HG03064 (cell line): Measurements from ENCODE around the gene MAP2K1.
"Not testable (repeated sequence)": the region's sequence is repeated elsewhere in the genome, so short reads cannot be mapped to it uniquely, and the experiment has no call there.

Source experiments
- ATAC-seq: cut with Tn5 transposase; IDR thresholded peaks from one replicate; pipeline ENCODE4 v1.9.1; 2021; ENCODE audit warnings: low read depth; ENCODE audit not compliant: unreplicated experiment

The MAP2K1 gene

DNA sequence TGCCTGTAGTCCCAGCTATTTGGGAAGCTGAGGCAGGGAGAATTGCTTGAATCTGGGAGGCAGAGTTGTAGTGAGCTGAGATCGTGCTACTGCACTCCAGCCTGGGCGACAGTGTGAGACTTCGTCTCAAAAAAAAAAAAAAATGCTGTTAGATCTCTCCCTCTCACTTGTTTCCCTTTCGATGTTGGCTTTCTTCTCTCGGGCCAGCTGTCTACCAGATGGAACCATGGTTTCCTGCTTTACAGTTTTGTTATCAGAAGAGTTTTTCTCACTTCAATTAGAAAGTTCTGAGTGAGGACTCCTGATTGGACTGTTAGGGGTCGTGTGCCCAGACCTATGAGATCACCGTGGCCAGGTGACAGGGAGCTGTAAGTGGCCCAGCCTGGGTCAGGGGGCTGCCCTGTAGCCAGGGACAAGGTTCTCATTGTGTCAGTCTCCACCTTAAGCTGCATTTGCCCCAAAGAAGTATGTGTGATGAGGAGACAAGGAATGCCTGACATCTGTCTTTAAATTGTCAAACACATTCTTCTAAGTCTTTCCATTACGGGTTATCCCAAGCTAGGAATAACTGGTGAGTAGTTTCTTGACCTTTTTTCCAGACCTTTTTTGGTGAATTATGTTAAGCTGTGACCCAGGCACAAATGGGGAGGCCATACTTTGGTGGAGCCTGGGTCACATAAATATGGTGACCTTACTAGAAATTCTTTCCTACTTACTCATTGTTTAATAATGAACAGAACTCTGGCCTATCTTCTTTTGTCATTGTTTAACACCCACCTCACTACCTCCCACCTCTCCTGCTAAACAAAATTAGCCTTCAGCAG, 85.7 kb downstream of the MAP2K1 start:
- ATAC-seq, result peak; percentile 84

DNA sequence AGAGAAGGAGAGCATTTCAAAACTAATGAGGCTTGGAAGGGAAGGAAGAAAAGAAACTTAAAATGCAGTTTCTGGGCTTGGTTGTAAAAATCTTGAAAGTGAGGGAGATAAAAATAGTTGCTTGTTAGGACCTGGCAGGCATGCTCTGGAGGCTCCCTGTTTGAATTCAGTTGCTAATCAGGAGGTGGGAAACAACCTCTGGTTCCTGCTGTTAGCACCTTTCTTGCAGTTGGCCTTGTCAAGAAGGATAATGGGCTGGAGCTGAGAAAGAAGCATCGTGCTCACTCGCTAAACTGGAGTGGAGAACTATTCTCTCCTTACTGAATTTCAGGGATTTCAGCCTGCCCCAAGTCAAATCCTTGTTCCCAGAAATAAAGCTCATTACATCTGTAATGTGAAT, 87.4 kb downstream of the MAP2K1 start:
- ATAC-seq, result no peak

DNA sequence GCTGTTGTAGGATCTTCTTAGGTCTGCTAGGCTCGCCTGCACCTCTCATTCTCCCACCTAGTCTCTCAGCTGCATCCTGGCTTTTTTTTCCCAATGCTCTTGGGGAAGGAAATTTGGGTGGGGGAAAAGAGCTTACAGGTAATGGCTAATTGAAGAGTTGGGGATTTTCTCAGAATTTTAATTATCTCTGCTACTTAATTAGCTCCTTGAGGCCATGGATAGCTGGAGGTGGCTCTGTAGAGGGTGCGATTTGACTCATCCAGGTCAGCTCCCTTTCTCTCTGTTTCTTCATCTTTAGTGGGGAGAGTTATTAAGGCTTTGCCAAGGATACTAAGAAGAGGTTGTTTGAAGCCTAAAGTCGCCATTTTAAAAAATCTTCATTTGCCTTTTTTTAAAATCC, 88.3 kb downstream of the MAP2K1 start:
- ATAC-seq, result no peak

DNA sequence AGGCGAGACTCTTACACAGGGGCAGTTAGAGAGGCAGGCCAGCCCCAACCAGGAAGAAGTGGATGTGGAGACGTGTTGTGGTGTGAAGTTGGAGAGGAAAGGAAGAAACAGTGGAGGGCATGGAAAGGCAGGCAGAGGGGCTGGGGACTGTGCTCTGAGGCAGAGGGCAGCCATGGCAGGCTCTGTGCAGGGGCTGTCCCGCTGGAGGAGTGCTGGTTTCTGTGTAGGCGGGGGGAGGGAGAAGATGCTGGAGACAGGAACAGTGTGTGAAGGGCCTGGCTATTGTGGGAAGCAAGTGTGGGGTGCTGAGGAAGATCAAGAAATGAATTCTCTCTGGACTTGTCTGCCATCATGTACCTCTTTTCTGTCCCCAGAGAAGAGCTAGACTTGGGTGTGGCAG, 89.8 kb downstream of the MAP2K1 start:
- ATAC-seq, result no peak

DNA sequence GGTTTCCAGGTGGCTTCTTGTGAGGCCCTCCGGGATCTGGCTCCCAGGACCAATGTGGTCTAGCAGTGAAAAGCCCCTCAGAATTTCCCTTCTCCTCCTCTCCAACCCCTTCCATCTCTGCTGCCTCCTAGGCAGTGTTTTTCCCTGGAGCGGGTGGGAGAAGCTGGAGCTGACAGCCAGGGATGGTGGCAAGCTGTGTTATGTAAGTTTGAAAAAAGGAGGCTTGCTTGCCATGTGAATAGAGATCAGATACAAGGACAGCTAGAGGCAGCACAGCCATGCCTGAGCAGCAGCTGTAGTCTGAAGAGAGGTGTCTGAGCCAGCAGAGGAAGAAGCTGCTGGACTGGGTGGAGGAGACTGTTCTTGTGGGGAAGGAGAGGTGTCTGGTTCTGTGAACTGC, 90.3 kb downstream of the MAP2K1 start:
- no peak for ATAC-seq

DNA sequence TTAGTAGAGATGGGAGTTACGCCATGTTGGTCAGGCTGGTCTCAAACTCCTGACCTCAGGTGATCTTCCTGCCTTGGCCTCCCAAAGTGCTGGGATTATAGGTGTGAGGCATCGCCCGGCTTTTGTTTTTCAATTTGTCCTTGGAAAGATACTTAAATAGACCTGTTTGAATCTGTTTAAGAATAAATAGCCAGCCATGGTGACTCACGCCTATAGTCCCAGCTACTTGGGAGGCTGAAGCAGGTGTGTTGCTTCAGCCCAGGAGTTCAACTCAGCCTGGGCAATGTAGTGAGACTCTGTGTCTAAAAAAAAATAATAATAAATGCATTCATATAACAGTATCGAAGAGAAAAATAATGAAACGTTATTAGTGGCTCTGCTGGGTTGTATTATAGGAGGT, 93.6 kb downstream of the MAP2K1 start:
- ATAC-seq, result no peak

DNA sequence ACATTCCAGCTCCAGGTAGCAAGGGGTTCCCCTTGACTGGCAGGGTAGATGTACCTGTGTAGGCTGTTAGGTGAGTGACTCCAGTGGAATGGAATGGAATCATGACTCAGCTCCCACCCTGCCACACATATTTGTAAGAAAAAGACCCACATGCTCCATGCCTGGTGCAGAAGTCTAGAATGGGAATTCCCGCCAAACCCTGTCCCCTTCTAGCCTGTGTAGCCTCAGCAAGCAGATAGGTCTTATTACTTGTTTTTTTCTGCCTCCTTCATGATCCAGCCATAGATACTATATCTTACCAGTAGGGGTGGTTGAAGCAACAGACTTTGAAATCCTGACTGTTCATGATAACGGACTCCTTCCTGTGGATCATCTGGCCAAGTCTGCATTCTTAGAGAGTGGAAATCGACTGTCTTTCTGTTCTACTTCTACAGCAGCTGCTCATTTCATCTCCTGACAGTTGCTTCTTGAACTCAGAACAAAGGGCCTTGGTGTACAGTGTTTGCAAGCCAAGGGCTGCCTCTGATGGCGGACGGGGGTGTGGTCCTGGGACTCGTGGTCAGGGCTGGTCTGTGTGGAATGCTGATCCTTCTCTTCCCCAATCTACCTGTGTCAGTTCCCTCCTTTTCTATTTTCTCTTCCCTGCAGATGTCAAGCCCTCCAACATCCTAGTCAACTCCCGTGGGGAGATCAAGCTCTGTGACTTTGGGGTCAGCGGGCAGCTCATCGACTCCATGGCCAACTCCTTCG, 94.6 kb downstream of the MAP2K1 start:
- ATAC-seq, result no peak

DNA sequence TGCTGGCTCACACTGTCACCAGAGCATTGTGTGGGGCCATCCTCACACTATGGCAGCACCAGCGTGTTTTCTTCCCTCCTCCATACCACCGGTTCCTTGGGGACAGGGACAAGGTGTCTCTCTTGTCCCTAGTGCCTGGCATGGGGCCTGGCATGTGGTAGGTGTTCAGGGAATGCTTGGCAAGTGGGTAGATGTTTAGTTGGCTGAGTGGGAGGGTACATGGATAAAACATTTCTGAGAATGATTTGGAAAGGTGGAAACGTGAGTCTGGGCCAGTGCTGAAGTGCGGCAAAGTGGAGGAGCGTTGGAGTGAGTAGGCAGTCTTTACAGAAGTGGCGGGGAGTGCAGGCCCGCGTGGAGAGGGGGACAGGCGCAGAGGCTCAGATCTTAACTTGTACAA, 95.8 kb downstream of the MAP2K1 start:
- ATAC-seq, result no peak

DNA sequence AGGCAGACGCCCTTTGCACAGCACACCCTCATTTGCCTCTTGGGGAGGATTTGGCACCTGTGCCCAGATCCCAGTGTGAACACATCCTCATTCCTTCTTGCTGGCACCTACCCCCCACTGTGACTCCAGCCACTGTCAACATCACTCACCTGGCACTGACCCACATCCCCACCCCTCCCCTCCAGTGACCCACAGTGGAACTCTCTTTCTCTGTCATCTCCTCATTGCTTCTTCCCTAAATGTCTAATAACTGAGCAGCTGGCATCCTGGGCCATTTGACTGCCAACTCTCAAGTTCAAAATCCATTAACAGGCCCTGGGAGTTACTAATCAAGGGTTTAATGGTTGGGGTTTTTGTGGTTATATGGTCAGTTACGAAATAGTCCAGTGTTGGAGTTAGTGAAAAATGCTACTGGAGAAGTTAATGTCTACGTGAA, 96.4 kb downstream of the MAP2K1 start:
- ATAC-seq, result no peak

DNA sequence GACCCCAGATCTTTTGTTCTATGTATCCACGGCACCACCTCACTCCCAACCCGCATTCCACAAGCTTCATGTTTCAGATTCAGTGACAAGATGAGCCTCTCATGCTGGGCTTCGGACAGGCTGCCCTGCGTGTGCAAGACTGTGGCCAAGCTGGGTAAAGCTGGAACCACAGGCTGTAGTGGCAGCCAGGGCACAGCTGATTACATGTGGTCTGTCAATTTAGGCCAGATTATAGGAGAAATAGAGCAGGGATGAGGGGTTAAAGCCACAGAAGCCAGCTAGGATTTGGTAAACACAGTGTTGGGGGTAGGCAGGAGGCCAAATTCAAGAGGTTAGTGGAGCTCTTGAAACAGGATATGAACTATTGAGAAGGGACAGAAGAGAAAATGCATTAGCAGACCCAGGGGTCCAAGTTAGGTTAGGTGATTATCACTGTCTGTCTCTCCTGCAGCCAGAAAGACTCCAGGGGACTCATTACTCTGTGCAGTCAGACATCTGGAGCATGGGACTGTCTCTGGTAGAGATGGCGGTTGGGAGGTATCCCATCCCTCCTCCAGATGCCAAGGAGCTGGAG, 97.9 kb downstream of the MAP2K1 start:
- ATAC-seq, result no peak

DNA sequence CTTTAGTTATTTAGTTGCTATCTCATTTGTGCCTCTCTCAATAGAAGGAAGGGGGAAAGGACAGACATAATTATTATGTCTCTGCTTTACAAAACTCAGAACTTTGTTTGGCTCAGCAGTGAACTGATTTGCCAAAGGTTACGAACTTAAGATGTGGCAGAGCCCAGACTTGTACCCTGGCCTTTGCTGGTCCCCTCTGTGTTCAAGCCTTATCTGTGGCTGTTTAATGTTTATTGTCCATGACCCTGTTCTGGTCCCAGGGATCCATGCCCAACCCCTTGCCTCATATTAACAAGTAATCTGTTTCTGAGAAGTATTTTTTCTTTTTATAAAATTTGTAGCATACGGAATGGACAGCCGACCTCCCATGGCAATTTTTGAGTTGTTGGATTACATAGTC, 100.2 kb downstream of the MAP2K1 start:
- no peak for ATAC-seq

DNA sequence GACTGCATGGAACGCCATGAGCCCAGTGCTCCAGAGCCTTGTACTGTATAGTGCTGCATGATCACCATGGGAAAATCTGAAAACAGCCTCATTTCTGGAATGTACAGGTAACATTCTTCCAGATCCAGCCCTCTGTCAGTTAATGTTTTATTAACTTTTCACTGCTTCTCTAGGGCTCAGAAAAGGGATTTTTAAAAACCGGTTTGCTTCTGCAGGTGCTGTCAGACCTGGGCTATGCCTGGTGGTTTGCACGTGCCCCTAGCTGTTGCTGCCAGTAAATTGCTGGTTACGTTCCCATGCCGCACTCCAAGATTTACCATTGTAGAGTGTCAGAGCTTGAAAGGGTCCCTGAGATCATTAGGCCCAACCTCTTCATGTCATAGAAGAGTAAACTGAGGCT, 101.8 kb downstream of the MAP2K1 start:
- ATAC-seq, result no peak

DNA sequence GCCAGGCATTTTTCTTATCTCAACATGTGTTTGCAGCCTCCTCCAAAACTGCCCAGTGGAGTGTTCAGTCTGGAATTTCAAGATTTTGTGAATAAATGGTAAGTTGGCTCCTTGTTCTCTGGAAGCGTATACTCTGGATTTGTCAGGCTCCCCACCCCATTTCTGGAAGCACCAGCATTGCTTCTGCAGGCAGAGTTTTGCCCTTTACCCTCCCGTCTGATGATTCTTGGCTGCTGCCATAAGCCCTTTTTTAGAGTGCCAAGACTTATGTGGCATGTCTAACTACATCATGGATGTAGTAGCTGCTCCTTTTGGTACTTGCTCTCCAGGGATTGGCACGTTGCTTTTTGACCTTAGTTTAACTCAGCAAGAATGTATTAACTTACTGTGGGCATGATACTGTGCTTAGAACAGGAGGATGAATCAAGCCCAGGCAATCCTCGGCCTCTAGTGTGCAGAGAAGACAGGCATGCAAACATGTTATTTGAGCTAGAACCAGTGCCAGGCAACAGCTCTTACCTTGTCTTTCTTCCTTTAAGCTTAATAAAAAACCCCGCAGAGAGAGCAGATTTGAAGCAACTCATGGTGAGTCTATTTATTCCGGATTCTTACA, 102.6 kb downstream of the MAP2K1 start:
- no peak for ATAC-seq

DNA sequence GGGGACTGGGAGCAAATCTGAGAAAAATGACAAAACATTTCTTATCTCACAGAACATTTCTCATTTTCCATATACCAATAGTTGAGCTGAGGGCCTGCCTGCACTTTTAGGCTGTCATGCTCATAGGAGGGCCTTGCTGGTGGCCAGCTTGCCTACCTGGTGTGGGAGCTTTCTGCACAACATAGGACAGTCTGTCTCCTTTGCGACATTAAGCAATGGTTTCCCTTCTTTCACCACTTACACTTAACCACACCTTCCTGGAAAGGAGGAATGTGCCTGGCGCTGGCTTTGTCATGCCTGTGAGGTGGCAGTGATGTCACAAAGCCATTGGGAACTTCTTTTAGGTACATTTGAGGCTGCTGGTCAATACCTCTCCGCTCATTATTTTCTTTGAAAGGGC, 105.1 kb downstream of the MAP2K1 start:
- ATAC-seq, result no peak

DNA sequence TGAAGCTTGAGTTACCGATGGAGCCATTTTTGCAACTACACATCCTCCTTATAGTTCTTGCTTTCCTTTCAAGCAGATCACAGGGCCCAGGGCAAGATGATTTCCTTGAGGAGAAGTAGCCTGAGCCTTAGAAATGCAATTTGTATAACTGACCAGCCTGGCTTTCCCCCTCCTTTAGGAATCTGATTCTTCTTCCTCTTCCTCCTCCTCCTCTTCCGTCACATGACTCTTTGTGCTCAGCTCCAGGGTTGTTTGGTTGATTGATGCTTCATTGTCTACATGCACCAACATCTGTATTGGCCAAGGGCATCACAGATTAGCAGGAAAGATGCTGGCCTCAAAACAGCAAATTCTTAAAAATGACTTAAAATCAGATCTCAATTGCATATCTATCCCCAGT, 107.5 kb downstream of the MAP2K1 start:
- no peak for ATAC-seq

DNA sequence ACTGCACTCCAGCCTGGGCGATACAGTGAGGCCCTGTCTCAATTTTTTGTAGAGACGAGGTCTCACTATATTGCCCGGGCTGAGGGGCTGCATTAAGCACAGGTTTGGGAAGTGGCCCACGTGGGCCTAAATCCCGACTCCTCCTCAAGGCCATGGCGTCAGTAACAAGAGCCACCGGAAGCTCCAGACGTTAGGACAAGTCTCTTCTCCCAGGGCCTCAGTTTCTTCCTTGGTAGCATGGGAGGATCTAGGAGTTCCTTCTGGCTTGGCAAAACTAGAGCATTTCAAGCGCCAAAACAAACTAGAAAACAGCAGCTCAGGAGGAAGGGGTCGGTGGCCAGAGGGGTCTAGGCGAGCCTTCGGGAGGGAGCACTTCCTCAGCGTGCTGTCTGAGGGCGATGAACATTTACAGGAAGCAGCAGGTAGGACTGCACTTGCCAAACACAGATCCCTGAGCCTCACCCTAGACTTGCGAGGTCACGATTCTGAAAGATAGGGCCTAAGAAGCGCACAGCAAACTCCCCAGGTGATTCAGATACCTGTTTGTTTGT, 110.3 kb downstream of the MAP2K1 start:
- ATAC-seq, result no peak

DNA sequence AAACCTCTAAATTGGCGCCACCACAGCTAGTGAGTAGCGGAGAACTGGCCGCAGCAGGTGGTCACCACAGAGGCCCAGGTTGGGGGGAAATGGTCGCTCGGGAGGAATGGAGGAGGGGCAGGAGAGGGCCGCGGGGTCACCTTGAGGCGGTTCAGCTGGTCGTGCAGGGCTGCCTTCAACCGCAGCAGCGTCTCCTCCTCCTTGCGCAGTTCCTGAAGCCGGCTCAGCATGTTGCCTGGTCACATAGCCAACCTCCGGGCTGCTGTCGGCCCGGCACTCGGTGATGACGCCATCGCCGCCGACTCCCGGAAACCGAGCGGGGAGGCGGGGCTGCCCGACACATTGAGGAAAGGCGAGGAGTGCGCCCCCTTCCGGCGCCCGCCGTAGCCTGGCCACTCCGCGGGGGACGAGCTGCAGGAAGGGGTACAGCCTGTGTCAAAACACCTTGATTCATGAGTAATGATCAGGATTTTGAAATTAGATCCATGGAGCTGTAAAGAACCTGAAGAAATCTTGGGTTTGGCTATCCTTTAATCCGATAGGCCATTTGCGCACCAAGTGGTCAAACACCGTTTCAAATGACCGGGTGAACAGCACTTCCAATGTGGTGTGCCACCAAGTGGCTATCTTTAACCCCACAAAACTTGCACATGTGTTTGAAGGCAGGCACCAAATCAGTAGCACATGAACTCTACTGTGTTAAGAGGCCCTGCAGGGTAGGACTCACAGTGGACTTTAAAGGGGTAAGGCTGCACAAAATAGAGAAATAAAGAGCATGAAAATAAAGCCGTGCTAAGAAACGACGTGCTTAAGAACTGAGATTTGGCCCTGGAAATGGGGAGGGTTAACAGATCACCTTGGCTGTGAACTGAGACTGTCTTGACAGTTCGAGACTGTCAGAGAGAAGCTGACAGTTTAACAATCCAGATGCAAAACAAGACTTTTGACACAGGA, 111.1 kb downstream of the MAP2K1 start, which contains the start of gene SNAPC5:
Gene SNAPC5 (minus strand): TSS at position 261 of the 954 bp plus-strand sequence. CDS start 31 bp downstream, at position 230.
- peak; percentile 65 for ATAC-seq

DNA sequence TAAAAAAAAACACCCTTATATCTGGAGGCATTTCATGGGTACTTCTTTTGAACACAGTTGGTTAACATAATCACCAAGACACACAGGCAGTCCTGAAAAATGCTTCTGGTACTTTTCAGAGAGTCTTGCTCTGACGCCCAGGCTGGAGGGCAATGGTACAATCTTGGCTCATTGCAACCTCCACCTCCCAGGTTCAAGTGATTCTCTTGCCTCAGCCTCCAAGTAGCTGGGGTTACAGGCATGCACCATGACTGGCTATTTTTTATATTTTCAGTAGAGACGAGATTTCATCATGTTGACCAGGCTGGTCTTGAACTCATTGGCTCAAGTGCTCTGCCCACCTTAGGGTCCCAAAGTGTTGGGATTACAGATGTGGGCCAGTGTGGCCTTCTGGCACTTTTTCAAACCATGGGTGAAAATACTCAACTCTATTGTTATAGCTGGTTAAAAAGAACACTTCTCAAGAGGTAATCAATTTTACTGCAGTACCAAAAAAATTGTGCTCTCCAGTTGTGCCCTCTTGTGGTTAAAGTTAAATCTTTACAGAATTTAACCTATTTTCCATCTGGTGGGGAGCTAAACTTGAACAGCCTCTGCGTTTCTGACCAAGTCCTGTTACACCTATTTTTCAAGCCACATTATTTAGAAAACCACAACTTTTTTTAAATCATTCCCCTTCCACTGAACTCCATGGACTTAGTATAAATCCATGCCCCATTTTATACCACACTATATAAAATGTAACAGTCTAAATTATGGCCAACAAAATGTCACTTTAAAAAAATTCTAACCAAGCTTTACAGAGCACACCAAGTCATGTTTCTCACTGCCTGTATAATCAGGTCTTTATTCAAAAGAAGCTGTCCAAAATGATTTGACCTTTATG, 112.0 kb downstream of the MAP2K1 start:
- ATAC-seq, result no peak

DNA sequence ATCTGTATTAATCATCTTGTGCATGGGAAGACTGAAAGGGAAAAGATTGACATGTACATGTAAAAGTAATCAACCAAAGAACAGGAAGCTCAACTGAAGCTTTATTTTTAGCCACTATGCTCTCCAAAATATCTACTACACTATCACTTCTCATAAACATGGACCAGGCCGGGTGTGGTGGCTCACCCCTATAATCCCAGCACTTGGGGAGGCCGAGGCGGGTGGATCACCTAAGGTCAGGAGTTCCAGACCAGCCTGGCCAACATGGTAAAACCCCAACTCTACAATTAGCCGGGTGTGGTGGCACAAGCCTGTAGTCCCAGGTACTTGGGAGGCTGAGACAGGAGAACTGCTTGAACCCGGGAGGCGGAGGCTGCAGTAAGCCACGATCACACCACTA, 113.6 kb downstream of the MAP2K1 start:
- not testable (repeated sequence) for ATAC-seq
